Measurements from ENCODE around the gene AHCY.
"Not testable (repeated sequence)": the region's sequence is repeated elsewhere in the genome, so short reads cannot be mapped to it uniquely, and the experiment has no call there.

Gene AHCY

GRCh38 chr20:34246126-34246626 is 57.0 kb downstream of the AHCY start:
- ChIA-PET CTCF (interaction anchor here (1.5 to 2.0 kb wide), 2 partner anchors 25 to 97 kb away, joined by 4 read pairs; no protein-coding TSS in a partner anchor), POLR2A (interaction anchor here (0.6 kb wide), 1 partner anchor 1634 kb away, joined by 7 read pairs; no protein-coding TSS in a partner anchor)
- DNase-seq (ENCODE audit: extremely low spot score): no peak
- TF ChIP-seq CTCF (IDR thresholded peaks at IDR 0.05; ENCODE audit: control extremely low read depth, extremely low read depth, low read depth, missing control alignments): no peak

DNA sequence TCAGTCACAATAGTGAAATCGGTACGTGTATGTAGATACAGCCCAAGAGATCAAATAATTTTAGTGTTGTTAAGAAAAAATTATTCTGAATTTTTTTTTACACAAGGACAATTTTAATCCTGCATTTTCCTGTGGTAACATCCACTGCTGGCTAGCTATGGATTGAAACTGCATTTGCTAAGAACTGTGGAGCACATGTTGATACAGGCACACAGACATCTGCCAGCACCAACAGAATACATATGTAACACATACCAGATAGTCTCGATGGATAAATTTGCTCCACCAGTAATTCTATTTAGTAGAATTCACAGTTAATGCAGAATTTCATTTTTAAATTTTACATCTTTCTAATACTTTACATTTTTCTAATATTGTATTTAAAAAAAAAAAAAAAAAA is 59.8 kb downstream of the AHCY start:
- ChIA-PET CTCF (interaction anchor here (0.9 kb wide), 1 partner anchor 10 kb away, joined by 3 read pairs; no protein-coding TSS in a partner anchor), POLR2A (no interaction called here)
- DNase-seq (ENCODE audit: extremely low spot score): no peak
- no peak for TF ChIP-seq CTCF (IDR thresholded peaks at IDR 0.05; ENCODE audit: control extremely low read depth, extremely low read depth, low read depth, missing control alignments)

DNA sequence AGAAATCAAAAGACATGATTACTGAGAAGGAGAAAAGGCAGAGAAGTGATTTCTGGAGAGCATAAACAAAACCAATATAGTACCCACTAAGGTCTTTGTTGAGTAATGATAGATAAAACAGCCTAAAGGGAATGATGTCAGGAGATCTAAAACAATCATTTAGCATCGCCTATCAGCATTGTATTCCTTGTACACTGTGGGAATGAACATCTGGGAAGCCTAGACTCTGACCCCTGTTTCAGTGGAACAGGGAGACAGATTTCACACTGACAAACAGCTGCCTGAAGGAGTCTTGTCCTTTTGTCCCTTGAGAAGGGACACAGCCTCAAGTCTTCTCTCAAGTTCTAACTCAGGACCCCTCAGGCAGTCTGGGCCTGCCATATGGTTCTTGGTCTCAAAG is 60.3 kb downstream of the AHCY start:
- TF ChIP-seq CTCF (IDR thresholded peaks at IDR 0.05; ENCODE audit: control extremely low read depth, extremely low read depth, low read depth, missing control alignments): no peak
- ChIA-PET CTCF (interaction anchor here (0.9 kb wide), 1 partner anchor 11 kb away, joined by 3 read pairs; no protein-coding TSS in a partner anchor), POLR2A (no interaction called here)
- DNase-seq (ENCODE audit: extremely low spot score): no peak

DNA sequence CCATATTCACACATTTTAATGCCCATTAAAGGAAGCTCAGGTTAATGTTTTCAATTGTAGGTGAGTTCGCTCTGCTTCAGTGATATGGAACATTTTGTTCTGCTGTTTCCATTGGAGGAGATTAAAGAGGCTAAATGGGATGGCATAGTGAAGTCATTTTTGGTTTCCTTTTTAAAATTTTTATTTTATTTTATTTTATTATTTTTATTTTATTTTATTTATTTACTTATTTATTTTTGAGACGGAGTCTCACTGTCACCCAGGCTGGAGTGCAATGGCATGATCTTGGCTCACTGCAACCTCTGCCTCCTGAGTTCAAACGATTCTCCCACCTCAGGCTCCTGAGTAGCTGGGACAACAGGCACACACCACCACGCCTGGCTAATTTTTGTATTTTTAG is 61.1 kb downstream of the AHCY start:
- CTCF ChIA-PET: interaction anchor here (1.2 to 1.4 kb wide), 2 partner anchors 19 to 71 kb away, joined by 4 read pairs; no protein-coding TSS in a partner anchor

GRCh38 chr20:34240693-34241615 is 62.2 kb downstream of the AHCY start, which contains the start of gene ASIP:
ASIP (plus strand) TSS chr20:34241423; CDS start chr20:34260375, 18,952 bp downstream.
- no peak for DNase-seq (ENCODE audit: extremely low spot score)
- ChIA-PET CTCF (interaction anchor here (1.2 to 1.4 kb wide), 2 partner anchors 20 to 72 kb away, joined by 4 read pairs; no protein-coding TSS in a partner anchor), POLR2A (no interaction called here)
- TF ChIP-seq CTCF (IDR thresholded peaks at IDR 0.05; ENCODE audit: control extremely low read depth, extremely low read depth, low read depth, missing control alignments): no peak

More for the DNA sequence above, 61.1 kb downstream of the AHCY start:
- POLR2A ChIA-PET; DNase-seq (ENCODE audit: extremely low spot score): not testable (repeated sequence)

- no peak for TF ChIP-seq CTCF (IDR thresholded peaks at IDR 0.05; ENCODE audit: control extremely low read depth, extremely low read depth, low read depth, missing control alignments)
- DNase-seq (ENCODE audit: extremely low spot score): no peak
- CTCF ChIA-PET: no interaction called here
- POLR2A ChIA-PET: no interaction called here
Observed at GRCh38 chr20:34240121-34240520, 63.0 kb downstream of the AHCY start.

DNA sequence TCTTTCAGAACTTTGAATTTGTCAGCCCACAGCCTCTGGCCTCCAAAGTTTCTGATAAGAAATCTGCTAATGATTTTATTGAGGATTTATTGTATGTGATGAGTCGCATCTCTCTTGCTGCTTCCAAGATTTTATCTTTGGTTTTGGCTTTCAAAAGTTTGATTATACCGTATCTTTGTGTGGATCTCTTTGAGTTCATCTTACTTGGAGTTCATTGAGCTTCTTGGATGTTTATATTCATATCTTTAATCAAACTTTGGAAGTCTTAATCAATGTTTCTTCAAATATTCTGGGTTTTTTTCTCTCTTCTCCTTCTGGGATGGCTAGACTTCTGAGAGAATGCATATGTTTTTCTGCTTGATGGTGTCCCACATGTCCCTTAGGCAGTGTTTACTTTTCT is 65.2 kb downstream of the AHCY start:
- no peak for TF ChIP-seq CTCF (IDR thresholded peaks at IDR 0.05; ENCODE audit: control extremely low read depth, extremely low read depth, low read depth, missing control alignments)
- no peak for DNase-seq (ENCODE audit: extremely low spot score)
- CTCF ChIA-PET: no interaction called here
- POLR2A ChIA-PET: no interaction called here

Measured in GM10248 (cell line).